ENCODE measurements around the gene PMVK.

The PMVK gene

DNA sequence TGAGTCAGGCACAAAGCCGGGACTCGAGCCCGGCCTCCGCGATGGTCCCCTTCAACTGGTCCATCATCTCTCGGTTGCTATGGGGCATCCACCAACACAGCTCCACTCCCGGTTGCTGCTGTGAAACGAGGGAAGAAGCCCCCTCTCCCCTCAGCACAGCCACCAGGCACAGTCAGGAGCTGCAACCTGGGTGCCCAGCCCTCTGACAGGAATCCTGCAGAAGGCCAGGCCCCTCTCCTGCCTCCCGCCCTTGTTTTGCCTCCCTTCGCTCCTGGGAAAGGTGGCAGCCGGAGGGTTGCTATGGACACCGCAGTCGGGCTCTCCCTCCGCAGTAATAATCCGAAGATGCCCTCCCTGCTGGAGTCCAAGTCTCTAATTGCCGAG is 57.5 kb downstream of the PMVK start:
- no peak for TF ChIP-seq POLR2A (IDR thresholded peaks at IDR 0.05; ENCODE audit: extremely low read depth, insufficient read length)
- TF ChIP-seq MYC (IDR thresholded peaks at IDR 0.05; ENCODE audit: low read depth, low read length), result no peak
- TF ChIP-seq, protein P1, sequence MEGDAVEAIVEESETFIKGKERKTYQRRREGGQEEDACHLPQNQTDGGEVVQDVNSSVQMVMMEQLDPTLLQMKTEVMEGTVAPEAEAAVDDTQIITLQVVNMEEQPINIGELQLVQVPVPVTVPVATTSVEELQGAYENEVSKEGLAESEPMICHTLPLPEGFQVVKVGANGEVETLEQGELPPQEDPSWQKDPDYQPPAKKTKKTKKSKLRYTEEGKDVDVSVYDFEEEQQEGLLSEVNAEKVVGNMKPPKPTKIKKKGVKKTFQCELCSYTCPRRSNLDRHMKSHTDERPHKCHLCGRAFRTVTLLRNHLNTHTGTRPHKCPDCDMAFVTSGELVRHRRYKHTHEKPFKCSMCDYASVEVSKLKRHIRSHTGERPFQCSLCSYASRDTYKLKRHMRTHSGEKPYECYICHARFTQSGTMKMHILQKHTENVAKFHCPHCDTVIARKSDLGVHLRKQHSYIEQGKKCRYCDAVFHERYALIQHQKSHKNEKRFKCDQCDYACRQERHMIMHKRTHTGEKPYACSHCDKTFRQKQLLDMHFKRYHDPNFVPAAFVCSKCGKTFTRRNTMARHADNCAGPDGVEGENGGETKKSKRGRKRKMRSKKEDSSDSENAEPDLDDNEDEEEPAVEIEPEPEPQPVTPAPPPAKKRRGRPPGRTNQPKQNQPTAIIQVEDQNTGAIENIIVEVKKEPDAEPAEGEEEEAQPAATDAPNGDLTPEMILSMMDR (IDR thresholded peaks at IDR 0.05; ENCODE audit: low read depth, low read length), result no peak
- TF ChIP-seq, protein P2, sequence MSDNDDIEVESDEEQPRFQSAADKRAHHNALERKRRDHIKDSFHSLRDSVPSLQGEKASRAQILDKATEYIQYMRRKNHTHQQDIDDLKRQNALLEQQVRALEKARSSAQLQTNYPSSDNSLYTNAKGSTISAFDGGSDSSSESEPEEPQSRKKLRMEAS (IDR thresholded peaks at IDR 0.05; ENCODE audit: low read depth, low read length), result no peak
- DNase-seq (ENCODE audit: low read depth), result no peak
- no peak overlapping the region for H3K4me3 ChIP-seq (ENCODE audit: low read depth, low read length)

- H3K4me3 ChIP-seq (ENCODE audit: low read depth, low read length), result no peak overlapping the region
- TF ChIP-seq, protein P1 (IDR thresholded peaks at IDR 0.05; ENCODE audit: low read depth, low read length), result peak; percentile 71
- TF ChIP-seq MYC (IDR thresholded peaks at IDR 0.05; ENCODE audit: low read depth, low read length), result no peak
- peak; percentile 72 for DNase-seq (ENCODE audit: low read depth)
Observed at GRCh38 chr1:154878371-154879037, 58.0 kb downstream of the PMVK start.

GRCh38 chr1:154877370-154877974 is 59.0 kb downstream of the PMVK start:
- TF ChIP-seq MYC (IDR thresholded peaks at IDR 0.05; ENCODE audit: low read depth, low read length) (no peak), POLR2A (IDR thresholded peaks at IDR 0.05; ENCODE audit: extremely low read depth, insufficient read length) (no peak)
- TF ChIP-seq, protein P1 (IDR thresholded peaks at IDR 0.05; ENCODE audit: low read depth, low read length), result no peak
- TF ChIP-seq, protein P2 (IDR thresholded peaks at IDR 0.05; ENCODE audit: low read depth, low read length), result no peak
- H3K4me3 ChIP-seq (ENCODE audit: low read depth, low read length), result no peak overlapping the region
- DNase-seq (ENCODE audit: low read depth), result no peak

DNA sequence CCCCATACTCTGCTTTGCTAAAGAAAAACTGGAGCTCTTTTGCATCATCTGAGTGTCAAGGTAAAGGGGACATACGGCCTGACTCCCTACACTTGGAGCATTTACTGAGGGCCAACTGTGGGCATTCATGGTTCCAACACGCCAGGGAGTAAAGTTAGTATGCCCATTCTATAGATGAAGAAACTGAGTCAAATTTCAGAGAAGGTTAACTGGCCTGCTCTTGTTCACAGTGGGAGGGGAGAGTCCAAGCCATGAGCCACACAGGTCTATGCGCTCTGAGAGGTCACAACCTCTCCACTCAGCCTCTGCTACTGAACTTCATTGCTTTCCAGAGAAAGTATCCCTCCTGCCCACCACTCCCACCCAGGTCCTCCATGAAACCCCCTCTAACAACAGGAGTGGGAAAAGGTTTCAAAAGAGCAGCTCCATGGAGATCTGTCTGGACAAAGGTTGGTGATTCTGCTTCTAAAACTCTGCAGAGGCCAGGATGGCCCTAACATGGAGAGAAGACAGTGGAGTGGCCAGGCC is 59.6 kb downstream of the PMVK start:
- TF ChIP-seq POLR2A (IDR thresholded peaks at IDR 0.05; ENCODE audit: extremely low read depth, insufficient read length), result no peak
- TF ChIP-seq, protein P1 (IDR thresholded peaks at IDR 0.05; ENCODE audit: low read depth, low read length), result no peak
- TF ChIP-seq MYC (IDR thresholded peaks at IDR 0.05; ENCODE audit: low read depth, low read length), result no peak
- TF ChIP-seq, protein P2 (IDR thresholded peaks at IDR 0.05; ENCODE audit: low read depth, low read length), result no peak
- DNase-seq (ENCODE audit: low read depth), result no peak
- no peak overlapping the region for H3K4me3 ChIP-seq (ENCODE audit: low read depth, low read length)
